NCI-H1092 treated with DMSO at 0.1 percent for 48 hours (cell line): ENCODE measurements around the gene THSD7B.
"Not testable (repeated sequence)": the region's sequence is repeated elsewhere in the genome, so short reads cannot be mapped to it uniquely, and the experiment has no call there.

Experiments used
- DNase-seq: peaks from one replicate; lab custom pipeline; 2025; lab: John Stamatoyannopoulos, UW

The THSD7B gene

DNA sequence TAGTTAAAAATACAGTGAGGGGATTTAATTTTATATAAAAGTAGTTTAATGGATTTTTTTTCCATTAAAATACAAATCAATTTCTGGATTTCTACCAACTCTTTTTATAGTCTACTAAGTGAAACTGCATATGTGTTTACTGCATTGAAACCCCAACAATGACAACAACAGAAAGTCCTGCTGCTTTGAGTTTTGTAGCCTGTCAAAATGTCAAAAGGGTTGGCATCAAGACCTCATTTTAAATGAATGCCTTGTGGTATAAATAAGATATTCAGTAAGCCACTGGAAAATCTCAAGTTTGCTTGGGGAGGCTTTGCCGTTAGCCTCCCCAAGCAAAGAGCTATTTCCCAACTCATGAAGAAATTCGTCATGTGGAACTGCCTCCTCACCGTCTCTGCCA, 758.6 kb downstream of the THSD7B start:
- no peak for DNase-seq

DNA sequence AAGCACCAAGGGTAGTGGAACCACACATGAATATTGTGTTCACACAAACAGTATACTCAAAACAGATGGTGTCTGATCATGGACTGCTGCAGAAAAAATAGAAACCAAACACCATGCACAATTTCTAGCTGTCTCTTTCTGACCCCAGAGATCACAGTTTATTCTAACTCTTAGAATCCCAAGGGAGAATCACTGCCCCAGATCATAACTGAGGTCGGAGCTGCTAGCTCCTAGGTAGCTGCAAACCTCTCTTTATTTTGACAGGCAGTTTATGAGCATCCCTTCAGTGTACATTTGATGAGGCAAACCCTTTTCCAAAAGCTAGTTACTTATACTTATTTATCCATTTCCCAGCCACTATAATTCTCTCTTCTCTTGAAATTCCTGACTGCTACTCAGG, 759.8 kb downstream of the THSD7B start:
- no peak for DNase-seq

DNA sequence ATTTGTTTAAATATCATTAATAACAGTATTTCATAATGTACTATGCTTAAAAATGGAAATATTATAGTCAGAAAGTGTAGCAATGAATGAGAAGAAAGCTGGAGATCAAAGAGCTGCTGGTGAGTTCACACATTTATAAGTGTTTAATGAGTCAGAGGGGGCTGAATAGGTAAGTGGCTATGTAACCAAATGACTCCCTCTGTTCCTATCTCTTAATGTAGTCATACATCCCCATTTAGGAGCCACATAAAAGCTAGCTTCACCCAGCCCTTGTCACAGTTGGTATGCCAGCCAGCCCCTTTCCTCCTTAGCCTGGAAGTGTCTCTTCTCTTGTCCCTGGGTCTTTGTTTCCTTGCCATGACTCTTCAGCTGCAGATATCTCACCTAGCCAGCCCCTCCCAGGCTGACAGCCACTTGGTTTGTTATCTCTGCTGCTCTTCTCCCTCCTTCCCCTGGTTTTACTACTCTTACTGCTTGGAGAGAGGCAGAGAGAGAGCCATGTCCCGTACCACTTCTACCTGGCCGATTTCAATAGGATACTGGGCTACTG, 760.4 kb downstream of the THSD7B start:
- peak; percentile 9 for DNase-seq

DNA sequence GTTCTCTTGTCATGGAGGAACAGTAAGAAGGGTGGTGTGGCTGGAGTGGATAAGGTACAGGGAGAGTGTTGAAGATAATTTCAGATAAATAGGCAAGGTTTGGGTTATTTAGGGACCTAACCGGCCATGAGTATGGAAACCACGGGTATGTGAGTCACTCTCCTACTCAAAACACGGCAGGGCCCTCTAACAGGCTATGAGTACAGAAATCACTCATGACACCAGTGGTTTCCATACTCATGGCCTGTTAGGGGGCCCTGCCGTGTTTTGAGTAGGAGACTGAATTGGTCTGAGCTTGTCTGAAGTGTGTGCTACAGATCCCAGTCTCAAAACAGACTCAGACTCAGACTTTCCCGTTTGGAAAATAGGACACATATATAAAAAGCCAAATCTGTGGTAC, 770.6 kb downstream of the THSD7B start:
- DNase-seq, result no peak

DNA sequence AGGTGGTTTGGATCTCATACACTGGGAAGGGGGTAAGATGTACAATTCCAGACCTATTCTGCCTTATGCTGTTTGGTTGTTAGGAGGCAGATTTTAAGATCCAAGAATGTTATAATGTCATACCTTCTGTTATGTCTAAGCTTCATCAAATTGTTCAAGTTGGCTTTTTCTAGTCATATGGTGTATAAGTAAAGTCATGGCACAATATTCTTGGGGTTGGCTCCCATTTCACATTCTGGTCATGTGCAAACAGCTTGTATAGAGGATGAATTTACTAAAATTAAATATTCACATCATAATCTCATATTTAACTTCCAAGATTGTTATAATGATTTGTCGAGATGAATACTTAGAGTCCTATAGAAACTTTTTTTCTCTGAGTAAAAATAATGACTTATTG, 774.0 kb downstream of the THSD7B start:
- no peak for DNase-seq

DNA sequence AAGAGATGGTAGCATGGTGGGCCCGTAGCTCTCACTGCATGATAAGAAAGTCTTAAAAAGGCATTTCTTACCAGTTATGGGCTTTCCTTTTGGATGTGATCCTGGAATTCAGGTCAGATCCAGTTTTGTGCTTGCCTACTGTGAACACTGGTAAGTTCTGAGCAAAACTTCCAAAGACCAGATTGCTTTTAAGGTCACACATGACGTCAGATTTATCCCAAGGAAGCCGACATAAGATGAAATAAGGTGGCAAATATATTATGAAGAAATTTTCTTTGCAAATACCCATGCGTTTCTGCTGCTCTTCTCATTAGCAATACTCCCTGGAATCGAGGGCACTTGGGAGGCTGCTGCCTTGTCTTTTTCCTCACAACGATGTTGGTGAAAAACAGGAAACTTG, 782.5 kb downstream of the THSD7B start:
- no peak for DNase-seq

DNA sequence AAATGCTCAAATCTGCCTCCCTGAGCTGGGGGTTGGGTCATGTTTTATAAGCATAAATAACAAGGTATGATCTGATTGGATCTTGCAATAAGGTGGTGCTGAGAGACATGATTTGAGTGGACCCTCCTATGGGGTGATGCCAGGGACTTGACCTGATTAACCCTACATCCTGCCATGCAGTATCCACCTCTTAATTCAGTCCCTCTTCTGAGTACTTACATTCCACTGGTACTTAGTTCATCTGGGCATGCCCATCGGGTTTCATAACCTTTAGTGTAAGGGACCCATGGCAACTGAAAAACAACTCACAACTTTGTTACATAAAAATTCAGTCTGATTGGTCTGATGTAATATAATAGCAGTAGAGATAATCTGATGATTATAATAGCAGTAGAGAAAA, 801.0 kb downstream of the THSD7B start:
- no peak for DNase-seq

DNA sequence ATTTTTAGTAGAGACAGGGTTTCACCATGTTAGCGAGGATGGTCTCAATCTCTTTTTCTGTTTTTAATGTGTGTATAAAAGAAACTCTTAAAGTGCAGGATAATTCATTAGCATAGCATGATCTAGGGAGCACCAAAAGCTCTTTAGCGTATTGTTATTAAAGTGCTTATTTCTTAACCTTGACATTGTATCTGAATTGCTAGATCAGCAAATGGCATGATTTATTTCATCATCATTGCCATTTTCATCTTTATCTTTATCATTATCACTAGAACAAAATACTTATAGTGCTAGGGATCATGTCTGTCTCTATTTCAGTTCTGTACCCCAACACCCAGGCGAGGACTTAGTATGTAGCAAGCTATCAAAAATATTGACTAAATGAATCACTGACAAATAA, 805.1 kb downstream of the THSD7B start:
- no peak for DNase-seq

DNA sequence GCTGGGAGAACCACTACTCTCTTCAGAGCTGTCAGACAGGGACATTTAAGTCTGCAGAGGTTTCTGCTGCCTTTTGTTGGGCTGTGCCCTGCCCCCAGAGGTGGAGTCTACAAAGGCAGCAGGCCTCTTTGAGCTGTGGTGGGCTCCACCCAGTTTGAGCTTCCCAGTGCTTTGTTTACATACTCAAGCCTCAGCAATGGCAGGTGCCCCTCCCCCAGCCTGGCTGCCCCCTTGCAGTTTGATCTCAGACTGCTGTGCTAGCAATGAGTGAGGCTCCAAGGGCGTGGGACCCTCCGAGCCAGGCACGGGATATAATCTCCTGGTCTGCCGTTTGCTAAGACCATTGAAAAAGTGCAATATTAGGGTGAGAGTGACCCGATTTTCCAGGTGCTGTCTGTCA, 822.5 kb downstream of the THSD7B start:
- DNase-seq, result not testable (repeated sequence)

DNA sequence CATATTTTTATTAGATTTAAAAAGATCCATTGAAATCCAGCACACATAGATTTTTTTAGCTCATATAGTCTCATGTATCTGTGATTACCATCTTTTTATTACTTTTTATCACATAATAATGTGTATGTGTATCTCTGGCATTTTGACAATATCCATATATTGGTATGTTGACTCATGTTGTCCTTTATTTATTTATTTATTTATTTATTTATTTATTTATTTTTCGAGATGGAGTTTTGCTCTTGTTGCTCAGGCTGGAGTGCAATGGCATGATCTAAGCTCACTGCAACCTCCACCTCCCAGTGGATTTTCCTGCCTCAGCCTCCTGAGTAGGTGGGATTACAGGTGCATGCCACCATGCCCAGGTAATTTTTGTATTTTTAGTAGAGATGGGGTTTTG, 823.2 kb downstream of the THSD7B start:
- not testable (repeated sequence) for DNase-seq

DNA sequence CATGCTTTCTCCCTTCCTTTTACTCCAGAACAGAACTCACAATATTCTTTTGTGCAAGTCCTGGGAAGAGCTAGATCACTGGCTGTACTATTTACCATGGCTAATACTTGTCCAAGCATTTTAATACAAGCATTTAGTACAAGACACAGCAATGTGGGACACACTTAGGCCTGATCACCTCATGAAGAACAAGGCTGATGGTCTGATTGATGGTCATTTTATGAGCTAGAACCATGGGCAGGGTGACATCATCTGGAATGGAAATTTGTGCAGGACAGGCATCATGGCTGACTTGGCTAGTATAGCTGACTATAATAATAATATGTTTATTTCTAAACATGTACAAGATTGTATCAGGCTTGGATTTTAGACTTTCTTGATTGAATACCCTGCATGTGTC, 824.8 kb downstream of the THSD7B start:
- no peak for DNase-seq

DNA sequence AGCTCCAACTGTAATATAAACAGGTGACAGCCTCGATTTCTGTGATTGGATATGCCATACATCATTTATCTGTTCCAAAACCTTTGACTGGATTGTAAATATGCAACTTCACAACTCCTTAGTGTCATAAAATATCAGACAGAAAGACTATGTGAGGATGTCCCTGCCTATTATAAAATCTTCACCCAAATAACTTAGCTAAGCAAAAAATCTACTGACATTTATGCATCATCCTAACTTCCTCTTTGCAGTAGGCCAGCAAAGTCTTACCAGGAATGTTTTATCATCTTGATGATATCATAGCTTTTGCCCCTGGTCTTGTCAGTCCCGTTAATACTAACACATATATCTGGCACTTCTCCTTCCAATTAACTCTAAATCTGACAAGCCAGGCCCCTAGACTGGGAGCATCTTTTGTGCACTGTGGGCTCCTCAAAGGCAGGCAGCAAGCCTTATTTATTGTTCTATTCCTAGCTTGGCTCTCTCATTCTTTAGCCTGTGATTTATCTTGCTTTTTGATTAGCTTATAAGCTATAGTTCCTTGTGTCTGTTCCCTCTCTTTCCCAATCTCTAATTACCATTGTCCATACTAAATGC, 842.5 kb downstream of the THSD7B start:
- no peak for DNase-seq

DNA sequence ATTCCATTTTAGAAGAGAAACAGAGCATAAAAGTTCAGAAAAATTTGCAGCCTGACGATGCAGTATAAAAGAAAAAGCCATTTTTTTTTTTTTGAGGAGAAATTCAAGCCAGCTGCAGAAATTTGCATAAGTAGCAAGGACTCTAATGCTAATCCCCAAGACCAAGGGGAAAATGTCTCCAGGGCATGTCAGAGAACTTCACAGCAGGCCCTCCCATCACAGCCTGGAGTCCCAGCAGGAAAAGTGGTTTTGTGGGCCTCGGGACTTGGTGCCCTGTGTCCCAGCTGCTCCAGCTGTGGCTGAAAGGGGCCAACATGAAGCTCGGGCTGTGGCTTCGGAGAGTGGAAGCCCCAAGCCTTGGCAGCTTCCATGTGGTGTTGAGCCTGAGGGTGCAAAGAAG, 873.6 kb downstream of the THSD7B start:
- DNase-seq, result no peak

DNA sequence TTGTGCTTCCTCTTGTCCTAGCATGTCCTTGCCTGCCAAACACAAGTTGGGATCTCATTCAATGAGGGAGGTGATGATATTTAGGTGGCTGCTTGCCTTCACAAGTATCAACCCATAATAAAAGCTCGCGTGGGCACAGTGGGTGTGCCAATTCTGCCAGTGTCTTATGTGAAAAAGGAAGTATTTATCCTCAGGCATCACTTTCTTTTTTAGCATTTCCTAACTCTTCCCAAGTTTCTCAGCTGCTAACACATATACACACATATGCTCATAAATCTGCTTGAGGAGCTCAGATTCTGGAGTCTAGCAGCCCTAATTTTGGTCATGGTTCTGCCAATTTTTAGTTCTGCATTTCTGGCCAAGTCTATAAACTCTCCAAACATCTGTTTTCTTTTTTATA, 879.4 kb downstream of the THSD7B start:
- DNase-seq, result no peak

DNA sequence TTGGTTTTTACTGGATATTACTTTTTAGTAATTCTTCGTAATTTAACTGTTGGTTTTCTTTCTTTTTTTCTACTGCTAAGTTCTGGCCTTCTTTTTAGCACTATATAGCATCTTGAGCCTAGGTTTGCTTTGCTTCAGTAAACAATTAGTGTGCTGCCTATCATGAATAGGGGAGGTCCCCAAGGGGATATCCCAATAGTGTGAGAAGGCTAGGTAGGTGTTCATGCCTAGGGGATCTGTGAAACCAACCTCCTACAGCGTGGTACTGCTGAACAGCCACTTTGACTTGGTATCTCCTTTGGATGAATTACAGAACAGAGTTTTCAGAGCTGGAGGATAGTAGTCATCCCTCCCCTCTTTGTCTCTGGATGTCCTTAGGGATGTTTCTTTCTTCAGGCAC, 888.7 kb downstream of the THSD7B start:
- no peak for DNase-seq

DNA sequence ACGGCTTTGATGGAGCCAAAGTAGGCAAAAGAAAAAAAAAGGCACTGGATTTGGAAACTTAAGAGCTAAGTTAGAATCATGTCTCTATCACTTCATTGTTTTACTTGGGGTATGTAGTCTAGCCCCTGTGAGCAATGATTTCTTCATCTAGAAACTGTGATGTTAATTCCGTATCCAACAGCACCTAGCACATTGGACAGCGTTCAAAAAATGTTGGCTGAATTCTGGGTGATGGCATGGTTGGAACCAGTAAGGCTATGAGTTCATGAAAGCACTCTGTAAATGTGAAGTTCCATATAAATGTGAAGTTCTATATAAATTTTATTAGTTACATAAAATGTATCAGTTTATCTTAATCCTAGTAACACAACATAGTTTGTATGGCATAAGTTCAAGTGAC, 890.5 kb downstream of the THSD7B start:
- DNase-seq, result no peak

DNA sequence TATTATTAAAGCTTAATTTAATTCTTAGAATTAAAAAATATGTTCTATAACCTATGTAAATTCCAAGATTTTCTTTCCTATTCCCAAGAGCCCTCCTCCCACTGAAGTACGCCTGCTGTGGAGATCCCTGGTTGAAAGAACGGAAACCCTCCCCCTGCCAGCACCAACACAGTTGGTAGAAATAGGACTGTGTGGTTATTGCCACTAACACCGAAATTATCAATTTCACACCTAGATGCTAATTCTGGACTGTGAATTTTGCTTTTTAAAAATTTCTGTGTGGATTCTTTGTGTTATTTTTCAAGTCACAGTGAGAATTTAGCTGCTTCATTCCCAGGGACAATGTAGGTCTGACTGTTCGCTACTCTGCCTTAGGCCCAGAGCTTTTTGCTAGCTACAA, 893.1 kb downstream of the THSD7B start:
- no peak for DNase-seq

DNA sequence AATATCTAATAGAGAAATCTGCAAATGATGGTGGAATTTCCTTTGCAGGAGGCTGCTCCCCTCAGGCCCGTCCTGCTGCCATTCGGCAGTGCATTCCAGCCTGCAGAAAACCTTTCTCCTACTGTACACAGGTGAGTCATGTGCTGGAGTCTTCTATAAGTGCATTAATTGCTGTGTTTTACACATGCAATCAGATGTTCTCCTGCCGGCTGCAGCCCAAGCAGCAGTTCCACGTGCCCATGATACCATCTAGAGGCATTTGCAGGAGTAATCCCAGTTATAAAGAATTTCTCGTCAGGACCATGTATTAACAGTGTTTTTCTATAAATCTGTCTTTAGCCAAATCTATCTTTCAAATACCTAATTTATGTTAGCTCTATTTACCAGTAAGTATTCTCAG, 894.3 kb downstream of the THSD7B start:
- peak; percentile 32 for DNase-seq

DNA sequence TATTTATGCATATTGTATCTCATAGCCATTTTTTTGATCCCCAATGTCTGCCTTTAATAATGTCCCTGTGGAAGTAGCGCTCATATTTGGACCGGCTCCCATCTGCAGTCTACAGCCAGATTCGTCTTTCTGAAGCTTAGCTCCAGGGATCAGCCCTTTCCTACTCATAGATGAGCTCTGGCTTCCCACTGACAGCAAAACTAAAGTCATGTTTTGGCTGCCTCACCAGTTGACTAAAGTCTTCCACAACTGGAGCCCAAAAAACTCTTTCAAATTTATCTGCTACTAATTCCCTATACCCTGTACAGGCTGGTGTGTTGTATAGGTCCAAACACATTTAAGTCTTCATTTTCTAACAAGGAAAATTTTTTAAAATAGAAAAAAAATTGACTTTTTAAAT, 904.8 kb downstream of the THSD7B start:
- DNase-seq, result no peak

DNA sequence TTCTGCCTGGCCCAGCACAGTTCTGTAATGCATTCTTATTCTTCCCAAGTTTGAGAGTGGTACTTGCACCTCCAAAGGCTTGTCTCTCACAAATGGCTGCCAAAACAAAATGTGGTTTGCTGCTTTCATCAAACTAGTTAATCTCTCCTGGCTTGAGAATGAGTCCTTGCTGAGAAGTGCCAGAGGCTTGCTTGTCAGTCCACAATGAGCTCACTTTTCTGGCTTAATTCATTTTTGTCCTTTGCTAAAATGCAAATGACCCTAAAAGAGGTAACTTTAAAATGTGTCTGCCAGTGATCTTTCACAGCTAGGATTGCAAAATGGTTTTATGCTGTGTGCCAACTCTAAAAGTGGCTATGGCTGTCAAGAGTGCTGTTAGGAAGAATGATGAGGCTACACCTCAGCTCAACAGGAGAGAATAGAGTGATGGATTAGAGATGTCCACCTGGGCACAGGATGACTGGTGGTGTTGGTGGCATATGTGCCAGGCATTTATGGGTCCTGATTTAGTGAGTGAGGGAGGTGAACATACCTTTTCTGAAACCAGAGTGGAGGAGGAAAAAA, 907.7 kb downstream of the THSD7B start:
- DNase-seq, result no peak

DNA sequence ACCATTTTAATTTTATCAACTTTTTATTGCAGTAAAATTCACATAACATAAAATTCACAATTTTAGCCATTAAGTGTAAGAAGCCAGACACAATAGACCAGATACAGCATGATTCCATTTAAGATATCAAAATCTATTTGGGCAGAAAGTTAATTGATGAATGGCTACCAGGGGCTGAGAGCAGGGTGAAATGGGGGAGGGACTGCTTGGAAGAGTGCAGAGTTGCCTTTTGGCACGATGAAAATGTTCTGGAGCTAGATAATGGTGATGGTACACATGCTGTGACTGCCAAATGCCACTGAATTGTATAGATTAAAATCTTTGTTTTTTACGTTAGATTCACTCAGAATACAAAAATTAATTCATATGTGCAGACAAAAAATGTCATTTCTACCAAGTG, 909.6 kb downstream of the THSD7B start:
- DNase-seq, result no peak

DNA sequence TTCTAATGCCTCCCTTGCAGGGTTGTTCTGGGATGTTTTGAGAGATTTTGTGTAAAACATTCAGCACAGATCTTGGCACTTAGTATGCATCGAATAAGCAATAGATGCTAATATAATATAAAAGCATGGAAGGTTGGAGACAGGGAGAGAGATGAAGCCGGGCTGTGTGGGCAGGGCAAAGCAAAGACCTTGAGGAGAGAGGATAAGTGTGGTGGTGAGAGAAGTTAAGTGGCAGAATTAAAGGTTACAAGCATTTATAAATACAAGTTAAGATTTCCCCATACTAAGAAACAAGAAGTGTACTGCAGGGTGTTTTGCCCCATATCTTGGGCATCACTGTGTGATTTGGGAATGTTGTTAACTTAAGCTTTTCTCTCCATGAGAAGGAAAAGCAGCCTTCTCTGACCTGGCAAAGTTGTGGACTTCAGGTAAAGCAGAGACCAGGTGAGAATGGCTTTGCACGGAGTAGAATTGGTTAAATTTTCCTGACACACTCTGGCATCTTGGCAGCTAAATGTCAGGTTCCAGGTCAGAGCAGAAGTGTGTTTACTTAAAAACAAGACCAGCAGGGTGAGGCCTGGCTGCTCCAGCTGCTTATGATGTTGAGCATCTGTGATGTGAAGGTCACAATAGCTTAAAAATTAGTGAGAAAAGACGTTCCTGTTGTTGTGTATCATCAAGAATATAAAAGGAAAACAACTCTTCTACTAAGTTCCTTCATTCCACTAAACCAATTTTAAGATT, 910.4 kb downstream of the THSD7B start:
- no peak for DNase-seq

DNA sequence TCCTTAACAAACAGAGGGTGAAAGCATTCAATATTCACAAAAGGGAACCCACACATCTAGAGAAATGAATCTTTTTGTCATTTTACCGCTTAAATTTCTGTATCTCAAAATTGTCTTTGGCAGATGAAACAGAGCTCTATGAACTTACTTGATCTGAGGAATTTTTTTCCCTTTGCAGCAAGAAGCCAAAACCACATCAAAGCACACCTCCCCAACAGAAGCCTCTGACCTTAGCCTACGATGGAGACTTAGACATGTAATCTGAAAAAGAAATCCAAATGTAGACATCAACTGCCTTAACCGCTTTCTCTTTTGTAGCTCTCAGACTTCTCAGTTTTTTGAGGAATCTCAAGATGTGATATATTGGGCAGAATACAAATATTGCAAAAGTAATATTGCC, 911.0 kb downstream of the THSD7B start:
- no peak for DNase-seq

DNA sequence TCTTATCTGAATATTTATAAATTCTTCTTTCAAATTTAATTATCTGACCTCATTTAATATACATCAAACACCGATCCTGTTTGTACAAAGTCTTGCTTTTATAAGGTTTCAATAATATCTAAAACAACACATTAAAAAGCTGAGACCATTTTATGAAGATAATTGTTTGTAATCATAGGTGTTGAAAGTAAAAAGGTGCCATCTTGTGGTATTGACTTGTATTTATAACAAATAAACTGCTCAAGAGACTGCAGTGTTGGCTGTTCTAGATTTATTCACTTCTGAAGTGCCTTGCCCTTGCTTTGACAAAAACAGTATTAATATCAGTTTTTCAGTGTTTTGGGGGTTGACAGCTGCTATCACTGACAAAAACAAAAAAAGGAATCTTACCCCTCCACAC, 912.1 kb downstream of the THSD7B start:
- DNase-seq, result peak; percentile 2
